ENCODE measurements around the gene GMDS. TPM values are rescaled to one million over a fixed set of nuclear protein-coding genes. Genes with fewer than 3 reads are reported as not detected.

Gene GMDS
- total RNA-seq, 1 experiment from 2014 or later, result 27.6 TPM

- no peaks in the 10 kb centered on the region for H3K27me3 ChIP-seq (ENCODE audit: insufficient read depth, low read length)
- WGBS (ENCODE audit: extremely low coverage, insufficient read length, low lambda C conversion rate), result no CpG with 5 or more reads among the region's 11 CpGs
- no peaks in the 10 kb centered on the region for H3K36me3 Mint-ChIP-seq (ENCODE audit: insufficient read depth in 1 of 3, low read depth in 3 of 3)
- H3K23ac ChIP-seq (ENCODE audit: insufficient read length, low read depth, low read length), result no peak overlapping the region
- no peak overlapping the region for H4K91ac ChIP-seq (ENCODE audit: insufficient read length, low read depth, low read length)
- no peak overlapping the region for H2BK5ac ChIP-seq (ENCODE audit: insufficient read length, low read length)
- no peak overlapping the region for H4K5ac ChIP-seq (ENCODE audit: insufficient read length, low read depth, low read length)
- H2AK5ac ChIP-seq (ENCODE audit: insufficient read length, low read length), result no peak overlapping the region
- H3K79me1 ChIP-seq (ENCODE audit: insufficient read depth, low read depth, low read length, poor library complexity, severe bottlenecking), result no peaks in the 10 kb centered on the region
- H2BK20ac ChIP-seq (ENCODE audit: low read depth, low read length, poor library complexity, severe bottlenecking), result no peak overlapping the region
- H3K9me3 Mint-ChIP-seq, result no peaks in the 10 kb centered on the region
- H3K4me2 ChIP-seq (ENCODE audit: insufficient read depth, insufficient read length, low read length), result no peak overlapping the region
- H4K20me1 ChIP-seq (ENCODE audit: control insufficient read depth, insufficient read depth, insufficient read length), result no peaks in the 10 kb centered on the region
- H3K27me3 Mint-ChIP-seq (ENCODE audit: low read depth), result no peaks in the 10 kb centered on the region
- H3T11ph ChIP-seq (ENCODE audit: low read length), result no peak overlapping the region
- DNase-seq, result no peak
- no peak overlapping the region for H2BK120ac ChIP-seq (ENCODE audit: low read depth, low read length, poor library complexity, severe bottlenecking)
- H4K8ac ChIP-seq (replicated peaks; ENCODE audit: insufficient read length, low read depth, low read length), result no peak overlapping the region
- no peak overlapping the region for H3K4ac ChIP-seq (ENCODE audit: low read depth, low read length)
- no peak overlapping the region for H3K56ac ChIP-seq (ENCODE audit: insufficient read length, low read depth, low read length)
- no peaks in the 10 kb centered on the region for H3K79me2 ChIP-seq (ENCODE audit: insufficient read depth, low read length)
- no peaks in the 10 kb centered on the region for H3K9me3 ChIP-seq (ENCODE audit: control insufficient read depth, low read depth, low read length)
- no peak overlapping the region for H3K27ac ChIP-seq (ENCODE audit: insufficient read length, low read depth, low read length)
- no peak for TF ChIP-seq CTCF (conservative IDR thresholded peaks at IDR 0.05)
- H3K14ac ChIP-seq (ENCODE audit: insufficient read depth, low read length), result no peak overlapping the region
- H3K4me1 ChIP-seq (ENCODE audit: insufficient read depth, low read length), result peaks cover 3% of the 10 kb centered on the region
- H3K4me1 Mint-ChIP-seq, result peaks cover 5% of the 10 kb centered on the region in 2 experiments
- H3K9ac ChIP-seq (ENCODE audit: extremely low read depth, insufficient read length, low read length), result no peak overlapping the region
- H3K18ac ChIP-seq (ENCODE audit: insufficient read length, low read depth, low read length), result no peak overlapping the region
- no peaks in the 10 kb centered on the region for H3K23me2 ChIP-seq (ENCODE audit: insufficient read length, low read depth, low read length, poor library complexity, severe bottlenecking)
- no peak overlapping the region for H2AFZ ChIP-seq (ENCODE audit: low read length)
- H2BK12ac ChIP-seq (ENCODE audit: insufficient read length, low read depth, low read length), result no peak overlapping the region
- no peak overlapping the region for H3K4me3 Mint-ChIP-seq
- no peak overlapping the region for H2BK15ac ChIP-seq (ENCODE audit: low read depth, low read length)
- no peak overlapping the region for H3K27ac Mint-ChIP-seq
These were observed 209.3 kb downstream of the GMDS start for GRCh38 chr6:2035826-2036709.
